Immature natural killer cell (primary cell): ENCODE results near the gene ACVR1B. TPM values are rescaled to one million over a fixed set of nuclear protein-coding genes. Genes with fewer than 3 reads are reported as not detected.
A peak's percentile ranks its signal among the peaks of the same experiment; 100 is the strongest.

Experiments used
- DNase-seq, 3 donors: peaks; one replicate each; pipeline ENCODE4 v3.0.0; 2022; ENCODE audit warnings: mixed read lengths in 1 of 3
- H3K27ac Mint-ChIP-seq, 6 donors: one replicate each; pipeline ENCODE4 v1.8.0; 2020; ENCODE audit warnings: mixed read lengths in 6 of 6, mild to moderate bottlenecking in 5 of 6, inconsistent platforms in 4 of 6, moderate library complexity in 3 of 6
- H3K27me3 Mint-ChIP-seq, 3 donors: one replicate each; pipeline ENCODE4 v1.8.0; 2020 to 2021; ENCODE audit warnings: low read depth in 3 of 3, mild to moderate bottlenecking in 3 of 3, mixed read lengths in 3 of 3, moderate library complexity in 3 of 3, inconsistent platforms in 1 of 3
- H3K36me3 Mint-ChIP-seq, 3 donors: one replicate each; pipeline ENCODE4 v1.8.0; 2020; ENCODE audit warnings: mixed read lengths in 3 of 3, inconsistent platforms in 2 of 3, mild to moderate bottlenecking in 2 of 3
- H3K4me1 Mint-ChIP-seq, 2 donors: one replicate each; pipeline ENCODE4 v1.8.0; 2020; ENCODE audit warnings: inconsistent platforms in 2 of 2, mild to moderate bottlenecking in 2 of 2, mixed read lengths in 2 of 2, moderate library complexity in 1 of 2
- H3K4me3 Mint-ChIP-seq, 5 donors: one replicate each; pipeline ENCODE4 v1.8.0; 2020; ENCODE audit warnings: mild to moderate bottlenecking in 5 of 5, mixed read lengths in 5 of 5, inconsistent platforms in 3 of 5, moderate library complexity in 3 of 5
- H3K9me3 Mint-ChIP-seq, 6 donors: one replicate each; pipeline ENCODE4 v1.8.0; 2020; ENCODE audit warnings: mild to moderate bottlenecking in 6 of 6, mixed read lengths in 6 of 6, inconsistent platforms in 4 of 6, moderate library complexity in 3 of 6
- polyA plus RNA-seq, 3 donors: library from polyadenylated mRNA; unstranded; fragments of 300-500 nt; fragmentation: Illumina TruSeq; gene quantifications; one replicate each; pipeline ENCODE4 v1.2.3, GENCODE V29; 2021

The ACVR1B gene
- 1 to 10 TPM in 1 of 3 donors, under 1 TPM in 1, not detected in 1; 0.52 to 1.4 TPM for polyA plus RNA-seq

- peaks cover 0 to 4% (median 0%) of the 10 kb centered on the region in 6 donors for H3K9me3 Mint-ChIP-seq
- peaks cover 15 to 37% of the 10 kb centered on the region in 2 donors for H3K4me1 Mint-ChIP-seq
- peak within 1 kb of the TSS; percentile 93 to 98 (median 96) for H3K4me3 Mint-ChIP-seq
- peaks cover 0 to 5% (median 0%) of the 10 kb centered on the region in 3 donors for H3K36me3 Mint-ChIP-seq
- H3K27me3 Mint-ChIP-seq, result peaks cover 2 to 10% (median 3%) of the 10 kb centered on the region in 3 donors
- DNase-seq, result peak; percentile 83 to 87 (median 86)
- peak within 1 kb of the TSS; percentile 75 to 85 (median 80) for H3K27ac Mint-ChIP-seq
These were observed at the start of gene ACVR1B for GRCh38 chr12:51951199-51951842. TSS of gene ACVR1B (plus strand) at chr12:51951699. CDS start at chr12:51951744, 45 bp downstream.

GRCh38 chr12:51901881-51902280 lies 49.6 kb upstream of the ACVR1B start:
- no peak for DNase-seq
- peaks cover 0 to 8% (median 2%) of the 10 kb centered on the region in 3 donors for H3K27me3 Mint-ChIP-seq

DNA sequence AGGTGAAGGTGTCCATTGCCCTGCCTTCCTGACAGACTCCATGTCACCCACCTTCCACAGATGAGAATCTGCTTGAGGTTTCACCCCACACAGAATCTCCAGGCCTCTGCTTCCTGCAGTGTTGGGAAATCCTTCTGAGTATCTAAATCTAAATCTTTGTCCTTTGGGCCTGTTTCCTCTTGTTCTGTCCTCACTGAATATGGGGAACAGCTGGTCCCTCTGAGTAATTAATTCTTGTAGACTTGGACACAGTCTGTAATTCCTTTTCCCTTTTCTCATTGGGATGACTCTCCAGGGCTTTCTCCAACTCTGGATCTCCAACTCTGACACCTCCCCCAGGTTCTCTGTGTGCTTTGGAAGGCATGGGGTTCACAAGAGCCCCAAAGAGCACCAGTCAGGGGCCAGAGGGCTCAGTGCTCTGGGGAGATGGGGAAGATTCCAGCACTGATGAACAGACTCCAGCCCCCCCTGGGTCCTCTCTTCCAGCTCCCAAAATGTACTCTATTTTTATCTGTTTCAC lies 46.5 kb upstream of the ACVR1B start:
- peaks cover 0 to 2% of the 10 kb centered on the region in 2 donors for H3K4me1 Mint-ChIP-seq
- H3K27ac Mint-ChIP-seq, result no peak overlapping the region
- no peaks in the 10 kb centered on the region for H3K36me3 Mint-ChIP-seq
- no peak overlapping the region for H3K4me3 Mint-ChIP-seq
- no peak for DNase-seq
- peaks cover 7 to 16% (median 11%) of the 10 kb centered on the region in 3 donors for H3K27me3 Mint-ChIP-seq
- H3K9me3 Mint-ChIP-seq, result no peaks in the 10 kb centered on the region

More at GRCh38 chr12:51901881-51902280, 49.6 kb upstream of the ACVR1B start:
- H3K27ac Mint-ChIP-seq, result no peak overlapping the region
- H3K4me3 Mint-ChIP-seq, result no peak overlapping the region
- no peaks in the 10 kb centered on the region for H3K4me1 Mint-ChIP-seq
- no peaks in the 10 kb centered on the region for H3K36me3 Mint-ChIP-seq
- no peaks in the 10 kb centered on the region for H3K9me3 Mint-ChIP-seq

DNA sequence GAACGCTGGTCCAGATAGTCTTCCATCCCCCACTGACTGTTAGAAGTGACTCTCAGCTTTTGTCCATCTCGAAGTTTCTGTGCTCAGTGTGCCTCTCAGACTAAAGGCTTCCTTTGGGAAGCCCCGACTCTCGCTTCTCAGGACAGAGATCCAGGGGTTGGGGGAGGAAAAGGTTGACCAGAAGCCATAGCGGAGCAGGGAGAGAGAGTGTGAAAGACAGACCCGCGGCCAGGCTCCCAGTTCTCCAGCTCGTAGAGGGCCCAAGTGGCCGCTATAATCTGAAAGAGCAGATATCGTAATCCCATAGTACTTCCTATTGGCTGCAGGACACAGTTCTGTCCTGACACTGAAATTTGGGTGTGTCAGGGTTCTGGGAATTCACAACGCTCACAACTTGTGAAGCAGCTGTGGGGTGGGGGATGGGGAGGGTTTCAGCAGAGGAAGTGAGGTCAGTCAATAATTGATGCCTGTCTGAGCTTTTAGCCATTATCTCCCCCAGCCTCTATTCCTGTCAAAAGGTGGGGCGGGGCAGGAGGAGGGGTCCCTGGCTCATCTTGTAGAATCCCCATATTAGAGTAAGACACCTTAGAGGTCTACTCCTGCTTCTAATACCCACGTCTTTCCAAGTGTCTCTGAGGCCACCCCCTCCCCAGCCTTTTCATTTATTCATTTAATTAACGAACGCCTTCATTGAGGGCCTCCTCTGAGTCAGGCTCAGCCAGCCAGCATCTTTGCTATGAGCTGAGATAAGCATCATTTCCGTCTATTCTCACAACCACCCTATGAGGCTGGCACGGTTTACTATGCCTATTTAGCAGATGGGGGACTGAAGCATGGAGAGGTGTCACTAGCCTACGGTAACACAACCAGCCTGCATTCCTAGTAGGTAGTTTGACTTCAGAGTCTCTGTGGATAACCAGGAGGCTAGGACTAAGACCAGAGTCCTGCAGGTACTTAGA lies 45.7 kb upstream of the ACVR1B start:
- Mint-ChIP-seq H3K4me3 (no peak overlapping the region), H3K9me3 (no peaks in the 10 kb centered on the region), H3K27ac (peak overlapping the region in 1 of 6 donors; percentile 45), H3K36me3 (no peaks in the 10 kb centered on the region), H3K4me1 (peaks cover 0 to 2% of the 10 kb centered on the region in 2 donors), H3K27me3 (peaks cover 7 to 15% (median 11%) of the 10 kb centered on the region in 3 donors)
- no peak for DNase-seq

GRCh38 chr12:51906430-51907082 lies 44.9 kb upstream of the ACVR1B start:
- Mint-ChIP-seq H3K9me3 (no peaks in the 10 kb centered on the region), H3K36me3 (no peaks in the 10 kb centered on the region), H3K4me1 (peaks cover 0 to 2% of the 10 kb centered on the region in 2 donors), H3K27me3 (peaks cover 7 to 19% (median 11%) of the 10 kb centered on the region in 3 donors), H3K4me3 (peak overlapping the region in 1 of 5 donors; percentile 33), H3K27ac (no peak overlapping the region)
- DNase-seq, result no peak

DNA sequence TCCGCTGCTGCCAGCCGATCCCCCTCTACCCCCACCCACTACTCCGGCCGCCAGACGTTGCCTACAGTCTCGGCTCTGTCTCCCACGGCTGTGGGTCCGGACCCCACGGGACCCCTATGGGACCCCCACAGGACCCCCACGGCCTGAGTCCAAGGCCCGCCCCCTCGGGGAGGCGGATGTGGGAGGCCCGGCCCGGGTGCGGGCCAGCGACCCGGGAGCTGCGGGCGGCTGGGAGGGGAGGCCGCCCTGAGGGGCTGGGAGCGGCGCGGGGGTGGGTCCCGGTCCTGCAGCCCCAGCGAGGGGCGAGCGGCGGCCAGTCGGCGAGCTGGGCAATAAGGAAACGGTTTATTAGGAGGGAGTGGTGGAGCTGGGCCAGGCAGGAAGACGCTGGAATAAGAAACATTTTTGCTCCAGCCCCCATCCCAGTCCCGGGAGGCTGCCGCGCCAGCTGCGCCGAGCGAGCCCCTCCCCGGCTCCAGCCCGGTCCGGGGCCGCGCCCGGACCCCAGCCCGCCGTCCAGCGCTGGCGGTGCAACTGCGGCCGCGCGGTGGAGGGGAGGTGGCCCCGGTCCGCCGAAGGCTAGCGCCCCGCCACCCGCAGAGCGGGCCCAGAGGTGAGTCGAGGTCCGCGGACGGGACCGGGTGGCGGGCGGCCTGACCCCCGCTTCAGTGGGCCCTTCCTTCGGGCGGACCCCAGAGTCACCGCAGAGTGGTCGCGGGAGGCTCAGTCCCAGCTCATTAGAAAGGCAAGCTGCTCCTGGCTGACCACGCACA lies 44.2 kb upstream of the ACVR1B start, which contains the start of gene ACVRL1:
TSS of gene ACVRL1 (plus strand) at position 422 of the 773 bp plus-strand sequence. CDS start 4,971 bp downstream, outside the sequence.
- Mint-ChIP-seq H3K36me3 (no peaks in the 10 kb centered on the region), H3K4me3 (peak within 1 kb of the TSS in 2 of 5 donors; percentile 33 to 44), H3K4me1 (peaks cover 0 to 2% of the 10 kb centered on the region in 2 donors), H3K27ac (no peak within 1 kb of the TSS), H3K9me3 (no peaks in the 10 kb centered on the region), H3K27me3 (peaks cover 7 to 17% (median 16%) of the 10 kb centered on the region in 3 donors)
- DNase-seq, result no peak

- H3K9me3 Mint-ChIP-seq, result no peaks in the 10 kb centered on the region
- peaks cover 0 to 2% of the 10 kb centered on the region in 2 donors for H3K4me1 Mint-ChIP-seq
- DNase-seq, result no peak
- H3K4me3 Mint-ChIP-seq, result peak overlapping the region in 1 of 5 donors; percentile 44
- no peak overlapping the region for H3K27ac Mint-ChIP-seq
- H3K36me3 Mint-ChIP-seq, result no peaks in the 10 kb centered on the region
- H3K27me3 Mint-ChIP-seq, result peaks cover 7 to 18% (median 17%) of the 10 kb centered on the region in 3 donors
These were observed 43.6 kb upstream of the ACVR1B start for GRCh38 chr12:51907856-51908425.

- Mint-ChIP-seq H3K27ac (no peak overlapping the region), H3K9me3 (no peaks in the 10 kb centered on the region), H3K27me3 (peaks cover 7 to 18% (median 17%) of the 10 kb centered on the region in 3 donors), H3K36me3 (no peaks in the 10 kb centered on the region), H3K4me1 (peaks cover 0 to 2% of the 10 kb centered on the region in 2 donors), H3K4me3 (no peak overlapping the region)
- DNase-seq, result no peak
These were observed 42.5 kb upstream of the ACVR1B start for GRCh38 chr12:51908876-51909592.

DNA sequence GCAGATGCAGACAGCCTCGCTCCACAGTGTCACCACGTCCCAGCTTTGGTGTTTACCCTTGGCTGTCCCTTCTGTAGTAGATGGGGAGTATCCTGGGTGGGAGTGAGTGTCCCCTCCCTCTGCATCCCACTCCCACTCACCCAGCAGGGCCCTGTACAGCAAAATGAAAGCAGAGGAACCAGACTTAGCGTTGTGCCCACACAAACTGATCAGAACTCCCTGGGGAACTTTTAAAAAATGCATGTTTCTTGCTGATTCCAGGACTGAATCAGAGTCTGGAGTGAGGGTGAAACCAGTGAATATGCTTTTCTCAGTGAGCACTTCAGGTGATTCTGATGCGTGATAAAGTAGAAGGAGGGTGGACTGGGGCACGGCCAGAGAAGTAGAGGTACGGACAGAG lies 41.3 kb upstream of the ACVR1B start:
- Mint-ChIP-seq H3K4me1 (peaks cover 0 to 2% of the 10 kb centered on the region in 2 donors), H3K9me3 (no peaks in the 10 kb centered on the region), H3K36me3 (no peaks in the 10 kb centered on the region), H3K27me3 (peaks cover 5 to 18% (median 17%) of the 10 kb centered on the region in 3 donors), H3K4me3 (no peak overlapping the region), H3K27ac (no peak overlapping the region)
- DNase-seq, result no peak

DNA sequence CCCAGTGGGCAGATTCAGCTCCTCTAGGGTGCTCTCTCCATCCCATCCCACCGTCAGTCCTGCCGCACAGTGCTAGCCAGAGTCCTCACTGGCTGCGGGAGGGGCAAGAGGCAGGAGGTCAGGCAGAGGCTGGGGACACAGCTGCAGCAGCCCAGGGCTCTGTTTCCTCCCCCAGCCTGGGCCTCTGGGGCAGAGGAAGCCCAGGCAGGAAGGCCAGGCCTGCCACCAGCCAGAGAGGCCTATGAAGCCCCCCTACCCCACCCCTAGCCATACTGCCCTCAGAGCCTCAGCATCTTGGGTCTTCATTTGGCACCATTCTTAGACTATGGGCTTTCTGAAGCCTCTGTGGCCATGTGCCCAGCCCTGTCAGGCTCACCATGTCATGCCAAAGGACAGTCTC lies 40.8 kb upstream of the ACVR1B start:
- no peak for DNase-seq
- peaks cover 0 to 2% of the 10 kb centered on the region in 2 donors for H3K4me1 Mint-ChIP-seq
- H3K27me3 Mint-ChIP-seq, result peaks cover 5 to 18% (median 17%) of the 10 kb centered on the region in 3 donors
- H3K27ac Mint-ChIP-seq, result no peak overlapping the region
- H3K9me3 Mint-ChIP-seq, result no peaks in the 10 kb centered on the region
- no peak overlapping the region for H3K4me3 Mint-ChIP-seq
- no peaks in the 10 kb centered on the region for H3K36me3 Mint-ChIP-seq

DNA sequence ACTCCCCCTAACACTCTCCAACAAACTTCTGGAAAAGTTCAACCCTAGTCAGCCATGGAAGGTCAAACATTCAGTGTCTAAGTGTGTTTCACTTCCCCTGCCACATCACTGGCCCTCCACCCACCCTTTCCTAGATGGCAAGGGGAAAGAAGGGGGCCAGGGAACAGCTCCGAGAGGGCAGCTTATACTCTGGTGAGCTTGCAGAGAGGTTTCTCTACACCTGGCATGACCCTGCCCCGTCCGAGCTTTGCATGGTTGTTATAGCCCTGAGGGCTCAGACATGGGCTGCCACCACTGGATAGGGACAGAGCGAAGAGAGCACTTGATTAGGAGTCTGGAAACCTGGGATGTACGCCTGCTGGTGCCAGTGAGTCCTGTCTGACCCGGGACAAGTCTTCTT lies 40.2 kb upstream of the ACVR1B start:
- DNase-seq, result no peak
- Mint-ChIP-seq H3K9me3 (no peaks in the 10 kb centered on the region), H3K4me1 (peaks cover 0 to 2% of the 10 kb centered on the region in 2 donors), H3K36me3 (no peaks in the 10 kb centered on the region), H3K4me3 (no peak overlapping the region), H3K27ac (no peak overlapping the region), H3K27me3 (peaks cover 5 to 17% (median 15%) of the 10 kb centered on the region in 3 donors)
